HEK293 (cell line): ENCODE results near the gene TAC4.

Experiments used
- CTCF ChIA-PET: fragments of 350-600 bp; formaldehyde crosslinking; extraction: SDS; loops from one replicate; lab custom pipeline; 2021; ENCODE audit warnings: antibody characterized with exemption; lab: Yijun Ruan, JAX
- POLR2A ChIA-PET: fragments of 300-600 bp; formaldehyde crosslinking; extraction: SDS; loops from one replicate; lab custom pipeline; 2020; ENCODE audit warnings: antibody characterized with exemption, inconsistent platforms; lab: Yijun Ruan, JAX
- H3K27ac ChIP-seq: fragments of 200-500 bp; sonication (Bioruptor generic); 2 replicates; pipeline ENCODE4 v1.5.1; 2014; ENCODE audit warnings: low read depth, low read length, control low read depth, inconsistent platforms; ENCODE audit errors: extremely low read depth
- H3K36me3 ChIP-seq, 2 experiments: fragments of 200-500 bp in 1 of 2; sonication (Bioruptor generic) in 1 of 2; 1 replicate in 1 of 2; 2 replicates in 1 of 2; pipeline ENCODE4 v1.5.1; 2014 to 2017; ENCODE audit warnings: inconsistent platforms in 2 of 2, low read length in 2 of 2; ENCODE audit not compliant: control insufficient read depth in 2 of 2, insufficient read depth in 1 of 2
- H3K4me1 ChIP-seq: fragments of 200-500 bp; sonication (Bioruptor generic); 2 replicates; pipeline ENCODE4 v1.5.1; 2014; ENCODE audit warnings: mild to moderate bottlenecking, low read length, inconsistent platforms; ENCODE audit not compliant: control insufficient read depth, insufficient read depth
- H3K4me3 ChIP-seq: 2 replicates; pipeline ENCODE4 v1.5.1; 2011; ENCODE audit warnings: low read depth, mild to moderate bottlenecking, control low read depth, low read length, moderate library complexity
- H3K9me3 ChIP-seq: fragments of 200-500 bp; sonication (Bioruptor generic); 2 replicates; pipeline ENCODE4 v1.5.1; 2014; ENCODE audit warnings: low read depth, low read length, inconsistent platforms; ENCODE audit not compliant: control insufficient read depth, insufficient read depth
- GLIS1 ChIP-seq: fragments of 450-650 bp; formaldehyde crosslinking; IDR thresholded peaks from 2 replicates; pipeline ENCODE4 v1.5.1; 2016; ENCODE audit warnings: missing biosample characterization, missing genetic modification characterization
- PRDM4 ChIP-seq: fragments of 450-650 bp; formaldehyde crosslinking; IDR thresholded peaks from 2 replicates; pipeline ENCODE4 v1.5.1; 2017; ENCODE audit warnings: missing biosample characterization, missing genetic modification characterization
- REST ChIP-seq: fragments of 450-650 bp; formaldehyde crosslinking; IDR thresholded peaks from 2 replicates; pipeline ENCODE4 v1.5.1; 2016; ENCODE audit warnings: missing biosample characterization, missing genetic modification characterization
- SALL2 ChIP-seq: fragments of 450-650 bp; formaldehyde crosslinking; IDR thresholded peaks from 2 replicates; pipeline ENCODE4 v1.5.0; 2017; ENCODE audit warnings: missing biosample characterization, mild to moderate bottlenecking, missing genetic modification characterization, borderline replicate concordance
- ZBTB1 ChIP-seq: fragments of 450-650 bp; formaldehyde crosslinking; IDR thresholded peaks from 2 replicates; pipeline ENCODE4 v1.5.1; 2016; ENCODE audit warnings: missing biosample characterization, missing genetic modification characterization
- ZBTB10 ChIP-seq: fragments of 450-650 bp; formaldehyde crosslinking; IDR thresholded peaks from 2 replicates; pipeline ENCODE4 v1.5.1; 2016; ENCODE audit warnings: missing biosample characterization, missing genetic modification characterization
- ZBTB20 ChIP-seq: fragments of 450-650 bp; formaldehyde crosslinking; IDR thresholded peaks from 2 replicates; pipeline ENCODE4 v1.5.1; 2016; ENCODE audit warnings: missing biosample characterization, missing genetic modification characterization
- ZBTB26 ChIP-seq: fragments of 450-650 bp; formaldehyde crosslinking; optimal IDR thresholded peaks from 2 replicates; pipeline ENCODE3; 2016; ENCODE audit warnings: missing biosample characterization, mild to moderate bottlenecking, missing genetic modification characterization
- ZFP37 ChIP-seq: fragments of 450-650 bp; formaldehyde crosslinking; IDR thresholded peaks from 2 replicates; pipeline ENCODE4 v1.5.1; 2016; ENCODE audit warnings: missing biosample characterization, missing genetic modification characterization
- ZNF146 ChIP-seq: fragments of 450-650 bp; formaldehyde crosslinking; IDR thresholded peaks from 2 replicates; pipeline ENCODE4 v1.5.1; 2016; ENCODE audit warnings: missing biosample characterization, missing genetic modification characterization
- ZNF214 ChIP-seq: fragments of 450-650 bp; formaldehyde crosslinking; IDR thresholded peaks from 2 replicates; pipeline ENCODE4 v1.5.1; 2017; ENCODE audit warnings: missing biosample characterization, mild to moderate bottlenecking, missing genetic modification characterization, borderline replicate concordance
- ZNF223 ChIP-seq: fragments of 450-650 bp; formaldehyde crosslinking; IDR thresholded peaks from 2 replicates; pipeline ENCODE4 v1.5.1; 2016; ENCODE audit warnings: missing biosample characterization, missing genetic modification characterization
- ZNF292 ChIP-seq: fragments of 450-650 bp; formaldehyde crosslinking; IDR thresholded peaks from 2 replicates; pipeline ENCODE4 v1.5.1; 2016; ENCODE audit warnings: low read depth, missing biosample characterization, missing genetic modification characterization, borderline replicate concordance
- ZNF561 ChIP-seq: fragments of 450-650 bp; IDR thresholded peaks from 2 replicates; pipeline ENCODE4 v1.5.1; 2018; ENCODE audit warnings: missing biosample characterization, missing genetic modification characterization, borderline replicate concordance
- ZNF660 ChIP-seq: fragments of 450-650 bp; IDR thresholded peaks from 2 replicates; pipeline ENCODE4 v1.5.1; 2018; ENCODE audit warnings: missing biosample characterization, mild to moderate bottlenecking, missing genetic modification characterization

The TAC4 gene

GRCh38 chr17:49853470-49854015 is 5.7 kb upstream of the TAC4 start:
- Histone ChIP-seq H3K4me1 (peaks cover 5% of the 10 kb centered on the region; the same call in 1 of the 2 replicates), H3K27ac (no peak overlapping the region), H3K4me3 (no peak overlapping the region), H3K36me3 (no peaks in the 10 kb centered on the region), H3K9me3 (no peaks in the 10 kb centered on the region)
- TF ChIP-seq ZNF292 (tag by site-specific recombination) (no peak), SALL2 (tag by site-specific recombination) (no peak), ZNF223 (tag by site-specific recombination) (no peak)
- CTCF ChIA-PET = interaction anchor here (0.5 to 17.9 kb wide), 4 partner anchors 145 to 291 kb away, joined by 3 to 526 read pairs (median 4); partner anchors contain the start of gene DLX3
- POLR2A ChIA-PET = interaction anchor here (1.2 kb wide), 1 partner anchor 29 kb away, joined by 3 read pairs; no protein-coding TSS in a partner anchor

GRCh38 chr17:49851387-49852291 is 3.8 kb upstream of the TAC4 start:
- POLR2A ChIA-PET = interaction anchor here (0.9 kb wide), 1 partner anchor 63 kb away, joined by 4 read pairs; the partner anchor contains the start of gene KAT7
- Histone ChIP-seq H3K36me3 (peaks cover 0 to 13% of the 10 kb centered on the region in 2 experiments; a peak in 1 of 3 replicates), H3K4me1 (peaks cover 5% of the 10 kb centered on the region; the same call in 1 of the 2 replicates), H3K4me3 (peak overlapping the region; percentile 27), H3K27ac (peak overlapping the region; percentile 12; the same call in 1 of the 2 replicates), H3K9me3 (no peaks in the 10 kb centered on the region)
- CTCF ChIA-PET = interaction anchor here (0.6 to 17.9 kb wide), 24 partner anchors 8 to 1592 kb away, joined by 3 to 526 read pairs (median 4); partner anchors contain the start of genes DLX3 and SLC35B1
- no peak for TF ChIP-seq ZBTB20
- no peak for TF ChIP-seq ZNF561 (tag by site-specific recombination)
- TF ChIP-seq PRDM4 = peak; percentile 40
- peak; percentile 29 for TF ChIP-seq ZBTB26 (tag by site-specific recombination)
- no peak for TF ChIP-seq ZNF146 (tag by site-specific recombination)
- TF ChIP-seq GLIS1 (tag by site-specific recombination) = peak; percentile 94
- peak; percentile 71 for TF ChIP-seq ZBTB10 (tag by site-specific recombination)
- peak; percentile 62; the same call in 1 of the 2 replicates for TF ChIP-seq ZNF660
- TF ChIP-seq ZFP37 = 0 out of 2 replicates have a peak, but pooled peaks have one; percentile 48
- TF ChIP-seq REST = no peak
- TF ChIP-seq ZNF214 (tag by site-specific recombination) = no peak
- TF ChIP-seq ZBTB1 (tag by site-specific recombination) = peak; percentile 95
